GM18909 (cell line): Measurements from ENCODE around the gene SLC25A47.
"Not testable (repeated sequence)": the region's sequence is repeated elsewhere in the genome, so short reads cannot be mapped to it uniquely, and the experiment has no call there.

Experiments used
- ATAC-seq: cut with Tn5 transposase; IDR thresholded peaks from one replicate; pipeline ENCODE4 v1.9.1; 2021; ENCODE audit warnings: mild to moderate bottlenecking; ENCODE audit not compliant: unreplicated experiment, poor library complexity

Gene SLC25A47

GRCh38 chr14:100342195-100342594, 19.1 kb downstream of the SLC25A47 start:
- ATAC-seq = no peak

DNA sequence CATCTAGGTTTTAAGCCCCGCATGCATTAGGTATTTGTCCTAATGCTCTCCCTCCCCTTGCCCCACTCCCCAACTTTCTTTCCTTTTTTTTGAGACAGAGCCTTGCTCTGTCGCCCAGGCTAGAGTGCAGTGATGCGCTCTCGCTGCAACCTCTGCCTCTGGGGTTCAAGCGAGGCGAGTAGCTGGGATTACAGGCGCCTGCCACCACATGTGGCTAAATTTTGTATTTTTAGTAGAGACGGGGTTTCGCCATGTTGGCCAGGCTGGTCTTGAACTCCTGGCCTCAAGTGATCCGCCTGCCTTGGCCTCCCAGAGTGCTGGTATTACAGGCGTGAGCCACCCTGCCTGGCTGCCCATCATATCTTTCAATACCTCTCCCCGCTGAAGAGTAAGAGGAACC, 19.7 kb downstream of the SLC25A47 start:
- ATAC-seq = not testable (repeated sequence)

DNA sequence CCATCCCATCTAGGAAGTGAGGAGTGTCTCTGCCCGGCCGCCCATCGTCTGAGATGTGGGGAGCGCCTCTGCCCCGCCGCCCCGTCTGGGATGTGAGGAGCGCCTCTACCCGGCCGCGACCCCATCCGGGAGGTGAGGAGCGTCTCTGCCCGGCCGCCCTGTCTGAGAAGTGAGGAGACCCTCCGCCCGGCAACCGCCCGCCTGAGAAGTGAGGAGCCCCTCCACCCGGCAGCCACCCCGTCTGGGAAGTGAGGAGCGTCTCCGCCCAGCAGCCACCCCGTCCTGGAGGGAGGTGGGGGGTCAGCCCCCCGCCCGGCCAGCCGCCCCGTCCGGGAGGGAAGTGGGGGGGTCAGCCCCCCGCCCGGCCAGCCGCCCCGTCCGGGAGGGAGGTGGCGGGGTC, 21.5 kb downstream of the SLC25A47 start:
- not testable (repeated sequence) for ATAC-seq

- no peak for ATAC-seq
These were observed 22.6 kb downstream of the SLC25A47 start for GRCh38 chr14:100345711-100346110.

GRCh38 chr14:100346306-100347091, 23.4 kb downstream of the SLC25A47 start:
- no peak for ATAC-seq

- no peak for ATAC-seq
These were observed 25.2 kb downstream of the SLC25A47 start for GRCh38 chr14:100348253-100348729.

- no peak for ATAC-seq
These were observed 25.9 kb downstream of the SLC25A47 start for GRCh38 chr14:100348784-100349685.

- ATAC-seq = no peak
These were observed 27.3 kb downstream of the SLC25A47 start for GRCh38 chr14:100350276-100350926.

DNA sequence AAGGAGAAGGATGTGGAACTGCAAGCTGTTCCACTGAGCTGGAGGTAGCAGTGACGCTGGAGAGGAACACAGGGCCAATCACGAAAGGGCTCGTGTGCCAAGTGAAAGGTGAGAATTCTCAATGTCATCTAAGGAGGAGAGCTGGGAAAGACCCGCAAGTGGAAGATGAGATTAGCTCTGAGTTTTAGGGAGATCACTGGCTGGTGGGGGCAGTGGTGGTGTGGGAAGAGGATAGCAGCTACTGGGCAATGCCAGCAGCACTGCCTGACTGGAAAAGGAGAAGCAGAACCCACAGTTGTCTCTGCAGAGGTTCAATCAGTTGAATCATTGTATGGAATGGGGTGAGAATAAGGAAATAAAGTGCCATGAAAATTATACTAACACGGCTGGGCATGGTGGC, 27.8 kb downstream of the SLC25A47 start:
- no peak for ATAC-seq

GRCh38 chr14:100358396-100358795, 35.3 kb downstream of the SLC25A47 start:
- ATAC-seq = no peak

DNA sequence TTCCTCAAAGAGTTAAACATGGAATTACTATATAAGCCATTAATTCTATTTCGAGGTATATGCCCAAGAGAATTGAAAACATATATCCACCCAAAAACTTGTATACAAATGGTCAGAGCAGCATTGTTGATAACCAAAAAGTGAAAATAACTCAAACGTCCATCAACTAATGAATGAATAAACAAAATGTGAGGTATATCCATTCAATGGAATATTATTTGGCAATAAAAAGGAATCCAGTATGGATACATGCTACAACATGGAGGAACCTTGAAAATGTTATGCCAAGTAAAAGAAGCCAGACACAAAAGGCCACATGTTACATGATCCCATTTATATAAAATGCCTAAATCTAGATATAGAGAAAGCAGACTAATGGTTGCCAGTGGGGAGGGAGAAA, 36.0 kb downstream of the SLC25A47 start:
- no peak for ATAC-seq

DNA sequence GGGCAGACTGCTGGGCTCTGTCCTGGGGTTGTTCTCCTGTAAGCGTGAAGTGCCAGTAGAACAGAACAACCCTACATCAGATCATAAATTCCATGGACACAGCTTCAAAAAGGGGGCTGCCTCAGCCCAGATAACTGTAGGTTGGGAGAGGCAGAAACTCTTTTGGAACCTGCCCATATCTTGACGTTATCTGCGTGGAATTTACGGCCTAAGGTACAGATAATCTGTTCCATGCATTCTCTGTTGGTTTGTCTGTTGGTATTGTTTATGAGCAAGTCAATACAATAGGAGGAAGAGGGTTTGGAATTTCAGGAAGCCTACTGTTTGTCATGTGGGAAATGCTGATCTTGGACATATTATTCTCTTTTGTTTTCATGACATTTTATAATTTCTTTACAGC, 36.7 kb downstream of the SLC25A47 start:
- ATAC-seq = no peak

DNA sequence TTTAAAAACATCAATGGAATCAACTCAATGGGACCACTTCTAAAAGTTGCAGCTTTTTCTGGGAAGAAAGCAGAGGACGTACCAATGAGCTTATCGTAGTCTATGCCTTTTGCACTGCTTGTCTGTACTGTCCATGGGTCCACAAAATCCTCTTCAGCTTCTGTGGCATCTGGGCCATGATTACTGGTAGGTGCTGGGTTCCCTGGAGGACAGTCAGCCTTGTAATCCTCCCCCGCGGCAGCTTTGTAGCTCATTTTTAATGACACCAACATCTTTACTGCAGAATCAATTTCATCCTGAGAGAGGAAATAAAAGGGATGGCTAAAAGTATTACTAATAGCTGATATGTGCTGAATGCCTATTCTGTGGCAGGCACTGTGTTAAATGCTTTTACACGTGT, 38.5 kb downstream of the SLC25A47 start:
- no peak for ATAC-seq

- no peak for ATAC-seq
These were observed 39.3 kb downstream of the SLC25A47 start for GRCh38 chr14:100362311-100362927.

DNA sequence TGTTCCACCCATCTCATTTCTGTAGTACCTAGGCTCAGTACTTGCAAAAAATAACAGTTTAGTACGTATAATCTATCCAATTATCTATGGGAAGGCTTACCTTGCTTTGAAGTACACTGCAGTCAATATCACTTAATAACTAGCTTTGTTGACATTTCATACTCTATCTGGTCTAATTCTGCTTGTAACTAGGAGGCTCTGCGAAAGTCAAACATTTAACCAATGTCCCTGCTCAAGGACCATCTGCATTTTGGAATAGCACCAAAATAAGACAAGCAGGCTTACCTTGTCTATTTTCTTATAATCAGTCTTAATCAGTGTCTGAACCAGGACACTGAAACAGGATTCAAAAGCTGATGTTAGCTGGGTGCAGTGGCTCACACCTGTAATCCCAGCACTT, 39.9 kb downstream of the SLC25A47 start:
- ATAC-seq = no peak

DNA sequence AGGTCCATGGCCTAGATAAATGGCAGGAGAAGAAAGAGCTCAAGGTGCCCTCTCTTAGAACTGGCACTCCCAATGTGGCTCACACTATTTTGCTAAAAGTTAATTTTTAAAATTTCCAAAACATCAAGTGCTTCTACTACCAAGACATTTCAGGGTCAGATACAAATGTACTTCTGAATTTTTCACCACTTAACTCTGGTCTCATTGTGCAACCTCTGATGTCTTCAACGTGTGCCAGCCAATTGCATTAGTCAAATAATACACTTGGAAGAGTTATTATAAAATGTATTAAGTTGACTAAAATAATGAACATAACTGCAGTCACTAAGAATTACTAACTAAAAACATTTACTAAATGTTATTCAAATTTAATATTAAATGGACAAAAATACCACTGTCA, 41.3 kb downstream of the SLC25A47 start:
- no peak for ATAC-seq

- ATAC-seq = no peak
These were observed 42.6 kb downstream of the SLC25A47 start for GRCh38 chr14:100365741-100366140.

- no peak for ATAC-seq
These were observed 45.9 kb downstream of the SLC25A47 start for GRCh38 chr14:100369019-100369418.

- no peak for ATAC-seq
These were observed 46.9 kb downstream of the SLC25A47 start for GRCh38 chr14:100370003-100370402.

GRCh38 chr14:100371773-100372172, 48.6 kb downstream of the SLC25A47 start:
- ATAC-seq = no peak
